Transverse colon (tissue), 4 donors: ENCODE results near the gene TBX1. TPM values are rescaled to one million over a fixed set of nuclear protein-coding genes. Genes with fewer than 3 reads are reported as not detected.

Source experiments
- DNase-seq: peaks from one replicate; pipeline ENCODE4 v3.0.0-alpha.2; 2019
- H3K27ac ChIP-seq, 4 donors: fragments of 200-600 bp; sonication (generic); 2 replicates each; pipeline ENCODE4 v1.5.1; 2016 to 2018; ENCODE audit warnings: inconsistent platforms in 4 of 4
- H3K27me3 ChIP-seq: fragments of 200-600 bp; sonication (generic); 2 replicates; pipeline ENCODE4 v1.5.1; 2017; ENCODE audit warnings: inconsistent platforms
- H3K36me3 ChIP-seq, 4 donors: fragments of 200-600 bp; sonication (generic); 2 replicates each; pipeline ENCODE4 v1.5.1; 2017 to 2019; ENCODE audit warnings: inconsistent platforms in 4 of 4
- H3K4me1 ChIP-seq, 4 donors: fragments of 200-600 bp; sonication (generic); 2 replicates each; pipeline ENCODE4 v1.5.1; 2017 to 2020; ENCODE audit warnings: inconsistent platforms in 4 of 4
- H3K4me3 ChIP-seq, 4 donors: fragments of 200-600 bp; sonication (generic); 1 replicate in 1 of 4; 2 replicates in 3 of 4; pipeline versions ENCODE4 v1.5.1 to v1.6.1; 2017 to 2019; ENCODE audit warnings: inconsistent platforms in 4 of 4
- H3K9me3 ChIP-seq, 2 donors: fragments of 200-600 bp; sonication (generic); 2 replicates each; pipeline ENCODE4 v1.5.1; 2017 to 2019; ENCODE audit warnings: inconsistent platforms in 2 of 2
- CTCF ChIP-seq, 5 experiments: fragments of 200-600 bp in 3 of 5; fragments of 450-650 bp in 2 of 5; sonication (generic) in 3 of 5; IDR thresholded peaks; 1 replicate in 2 of 5; 2 replicates in 3 of 5; pipeline ENCODE4 v1.5.1; 2016 to 2017; ENCODE audit warnings: antibody characterized with exemption in 5 of 5, inconsistent platforms in 3 of 5, mild to moderate bottlenecking in 2 of 5, moderate library complexity in 1 of 5
- EP300 ChIP-seq: sonication (generic); formaldehyde crosslinking; IDR thresholded peaks from one replicate; pipeline ENCODE4 v1.6.1; 2017; ENCODE audit warnings: antibody characterized with exemption, low read depth
- POLR2A ChIP-seq: fragments of 450-650 bp; IDR thresholded peaks from one replicate; pipeline ENCODE4 v1.6.1; 2016; ENCODE audit warnings: antibody characterized with exemption, mild to moderate bottlenecking, moderate library complexity
- POLR2AphosphoS5 ChIP-seq, 3 donors: sonication (generic); formaldehyde crosslinking; IDR thresholded peaks; one replicate each; pipeline ENCODE4 v1.6.1; 2016; ENCODE audit warnings: antibody characterized with exemption in 3 of 3
- WGBS, 2 donors: methylation state at CpG; one replicate each; pipeline ENCODE4 v1.1.5; 2018; ENCODE audit warnings: low coverage in 1 of 2; 5-methylcytosine and 5-hydroxymethylcytosine counted together
- in situ Hi-C, 4 donors: fragments of 200-750 bp; cut with MboI; loops; one replicate each; pipeline versions ENCODE4 v1.15.0 to v1.15.1; 2017; ENCODE audit warnings: low sequenced_read_pairs in 3 of 4, low pct_ligation_motif_present in 1 of 4, low pct_unique_long_range_greater_than_20kb in 1 of 4
- intact Hi-C: fragments of 100-400 bp; cut with DNase I; formaldehyde crosslinking; loops from one replicate; pipeline ENCODE4 v1.15.1; 2023; ENCODE audit warnings: low total_unique reads
- total RNA-seq, 4 donors: library from RNA; depleted of rRNA; stranded (reverse); fragments of >200 nt; gene quantifications; one replicate each; pipeline ENCODE4 v1.1.0, GENCODE V29; 2016

The TBX1 gene
- total RNA-seq, 4 donors from 2014 or later = 1.1 to 1.3 TPM; not detected in 2

- Histone ChIP-seq H3K4me3 (no peak overlapping the region), H3K27me3 (no peaks in the 10 kb centered on the region), H3K27ac (no peak overlapping the region), H3K9me3 (no peaks in the 10 kb centered on the region), H3K36me3 (no peaks in the 10 kb centered on the region), H3K4me1 (peaks cover 0 to 11% (median 6%) of the 10 kb centered on the region in 4 donors)
- TF ChIP-seq CTCF (IDR thresholded peaks at IDR 0.05) (no peak), POLR2AphosphoS5 (IDR thresholded peaks at IDR 0.05) (no peak), EP300 (no peak), POLR2A (no peak)
- no peak for DNase-seq
- in situ Hi-C loops = no loop called here
- intact Hi-C loops = no loop called here
- WGBS, 2 donors = 99% methylated on average over 8 of the region's 8 CpGs; no CpG with 5 or more reads in 1 of the 2 donors
Measured at GRCh38 chr22:19803736-19804267, 43.2 kb downstream of the TBX1 start.

GRCh38 chr22:19805821-19806212 is 45.2 kb downstream of the TBX1 start:
- intact Hi-C loops = no loop called here
- H3K36me3 ChIP-seq = no peaks in the 10 kb centered on the region
- WGBS, 2 donors = 81% methylated on average over 8 of the region's 8 CpGs; no CpG with 5 or more reads in 1 of the 2 donors

GRCh38 chr22:19806213-19807160 is 45.9 kb downstream of the TBX1 start:
- TF ChIP-seq EP300 (no peak), POLR2AphosphoS5 (IDR thresholded peaks at IDR 0.05) (peak in 2 of 3 donors; percentile 16 to 29), CTCF (IDR thresholded peaks at IDR 0.05) (no peak), POLR2A (no peak)
- no peak overlapping the region for H3K4me3 ChIP-seq
- no peaks in the 10 kb centered on the region for H3K36me3 ChIP-seq
- H3K27ac ChIP-seq = no peak overlapping the region
- DNase-seq = peak; percentile 92
- H3K9me3 ChIP-seq = no peaks in the 10 kb centered on the region
- peaks cover 0 to 11% (median 6%) of the 10 kb centered on the region in 4 donors for H3K4me1 ChIP-seq
- in situ Hi-C loops = no loop called here
- H3K27me3 ChIP-seq = no peaks in the 10 kb centered on the region
- 58% methylated on average over 38 of the region's 38 CpGs; no CpG with 5 or more reads in 1 of the 2 donors for WGBS, 2 donors
- intact Hi-C loops = no loop called here

More at GRCh38 chr22:19805821-19806212, 45.2 kb downstream of the TBX1 start:
- Histone ChIP-seq H3K27me3 (no peaks in the 10 kb centered on the region), H3K9me3 (no peaks in the 10 kb centered on the region), H3K27ac (no peak overlapping the region), H3K4me1 (peaks cover 0 to 11% (median 6%) of the 10 kb centered on the region in 4 donors), H3K4me3 (no peak overlapping the region)
- TF ChIP-seq POLR2AphosphoS5 (IDR thresholded peaks at IDR 0.05) = no peak
- no peak for TF ChIP-seq POLR2A
- TF ChIP-seq EP300 = no peak
- TF ChIP-seq CTCF (IDR thresholded peaks at IDR 0.05) = no peak
- DNase-seq = peak; percentile 4
- in situ Hi-C loops = no loop called here

GRCh38 chr22:19807161-19807913 is 46.8 kb downstream of the TBX1 start:
- TF ChIP-seq POLR2A = no peak
- TF ChIP-seq EP300 = no peak
- no peak for TF ChIP-seq CTCF (IDR thresholded peaks at IDR 0.05)
- no peak for TF ChIP-seq POLR2AphosphoS5 (IDR thresholded peaks at IDR 0.05)
- 90% methylated on average over 15 of the region's 15 CpGs; no CpG with 5 or more reads in 1 of the 2 donors for WGBS, 2 donors
- peaks cover 0 to 11% (median 6%) of the 10 kb centered on the region in 4 donors for H3K4me1 ChIP-seq
- H3K27ac ChIP-seq = no peak overlapping the region
- no peaks in the 10 kb centered on the region for H3K36me3 ChIP-seq
- H3K4me3 ChIP-seq = no peak overlapping the region
- H3K9me3 ChIP-seq = no peaks in the 10 kb centered on the region
- H3K27me3 ChIP-seq = no peaks in the 10 kb centered on the region
- DNase-seq = no peak
- in situ Hi-C loops = no loop called here
- intact Hi-C loops = no loop called here
